H9 (cell line): Measurements from ENCODE around the gene THSD4. TPM values are rescaled to one million over a fixed set of nuclear protein-coding genes. Genes with fewer than 3 reads are reported as not detected.

Experiments used
- DNase-seq: peaks from one replicate; pipeline ENCODE4 v3.0.0-alpha.2; 2017
- H2AFZ ChIP-seq: one replicate; pipeline ENCODE4 v1.6.1; 2013; ENCODE audit warnings: mild to moderate bottlenecking, low read length, control low read depth, moderate library complexity
- H2AK5ac ChIP-seq: 2 replicates; pipeline ENCODE4 v1.6.1; 2013; ENCODE audit warnings: low read length, control low read depth, mixed read lengths; ENCODE audit not compliant: insufficient read length
- H2BK120ac ChIP-seq: one replicate; pipeline ENCODE4 v1.6.1; 2013; ENCODE audit warnings: low read depth, mild to moderate bottlenecking, low read length, control low read depth, inconsistent platforms; ENCODE audit not compliant: poor library complexity, severe bottlenecking
- H2BK12ac ChIP-seq: 2 replicates; pipeline ENCODE4 v1.6.1; 2013; ENCODE audit warnings: low read length, control low read depth, mixed read lengths, low read depth; ENCODE audit not compliant: insufficient read length
- H2BK15ac ChIP-seq: 2 replicates; pipeline ENCODE4 v1.6.1; 2013; ENCODE audit warnings: low read depth, low read length, control low read depth
- H2BK20ac ChIP-seq: one replicate; pipeline ENCODE4 v1.6.1; 2013; ENCODE audit warnings: low read depth, mild to moderate bottlenecking, low read length, control low read depth, inconsistent platforms; ENCODE audit not compliant: poor library complexity, severe bottlenecking
- H2BK5ac ChIP-seq: 2 replicates; pipeline ENCODE4 v1.6.1; 2013; ENCODE audit warnings: low read length, control low read depth, mixed read lengths; ENCODE audit not compliant: insufficient read length
- H3K14ac ChIP-seq: 2 replicates; pipeline ENCODE4 v1.6.1; 2013; ENCODE audit warnings: low read length, control low read depth; ENCODE audit not compliant: insufficient read depth
- H3K18ac ChIP-seq: 2 replicates; pipeline ENCODE4 v1.6.1; 2013; ENCODE audit warnings: low read depth, mild to moderate bottlenecking, mixed read lengths, low read length, control low read depth; ENCODE audit not compliant: insufficient read length
- H3K23ac ChIP-seq: 2 replicates; pipeline ENCODE4 v1.6.1; 2013; ENCODE audit warnings: low read length, control low read depth, mixed read lengths, low read depth; ENCODE audit not compliant: insufficient read length
- H3K23me2 ChIP-seq: 2 replicates; pipeline ENCODE4 v1.6.1; 2013; ENCODE audit warnings: low read depth, mild to moderate bottlenecking, mixed read lengths, low read length, control low read depth; ENCODE audit not compliant: insufficient read length, poor library complexity, severe bottlenecking
- H3K27ac ChIP-seq: 2 replicates; pipeline ENCODE4 v1.5.1; 2013; ENCODE audit warnings: low read length, control low read depth, mixed read lengths, low read depth; ENCODE audit not compliant: insufficient read length
- H3K27me3 ChIP-seq: 2 replicates; pipeline ENCODE4 v1.6.1; 2013; ENCODE audit warnings: low read length, control low read depth, inconsistent platforms; ENCODE audit not compliant: insufficient read depth
- H3K4ac ChIP-seq: 2 replicates; pipeline ENCODE4 v1.6.1; 2013; ENCODE audit warnings: low read depth, mild to moderate bottlenecking, control low read depth, inconsistent platforms, low read length, moderate library complexity
- H3K4me1 ChIP-seq: 2 replicates; pipeline ENCODE4 v1.6.1; 2013; ENCODE audit warnings: low read length, control low read depth, inconsistent platforms; ENCODE audit not compliant: insufficient read depth
- H3K4me2 ChIP-seq: 2 replicates; pipeline ENCODE4 v1.6.1; 2013; ENCODE audit warnings: low read length, control low read depth, mixed read lengths; ENCODE audit not compliant: insufficient read length, insufficient read depth
- H3K56ac ChIP-seq: 2 replicates; pipeline ENCODE4 v1.6.1; 2013; ENCODE audit warnings: low read depth, mild to moderate bottlenecking, mixed read lengths, low read length, control low read depth; ENCODE audit not compliant: insufficient read length
- H3K79me1 ChIP-seq: 2 replicates; pipeline ENCODE4 v1.6.1; 2013; ENCODE audit warnings: low read depth, mild to moderate bottlenecking, moderate library complexity, low read length, control low read depth, inconsistent platforms; ENCODE audit not compliant: insufficient read depth, poor library complexity, severe bottlenecking
- H3K79me2 ChIP-seq: 2 replicates; pipeline ENCODE4 v1.6.1; 2013; ENCODE audit warnings: low read length, control low read depth, inconsistent platforms; ENCODE audit not compliant: insufficient read depth
- H3K9ac ChIP-seq: 2 replicates; pipeline ENCODE4 v1.6.1; 2013; ENCODE audit warnings: low read length, control low read depth, mixed read lengths; ENCODE audit not compliant: insufficient read length; ENCODE audit errors: extremely low read depth
- H3K9me3 ChIP-seq: one replicate; pipeline ENCODE4 v1.6.1; 2013; ENCODE audit warnings: low read depth, low read length, inconsistent platforms; ENCODE audit not compliant: control insufficient read depth
- H3T11ph ChIP-seq: one replicate; pipeline ENCODE4 v1.6.1; 2013; ENCODE audit warnings: mild to moderate bottlenecking, low read length, control low read depth, inconsistent platforms
- H4K20me1 ChIP-seq: one replicate; pipeline ENCODE4 v1.6.1; 2013; ENCODE audit not compliant: control insufficient read depth, insufficient read length, insufficient read depth
- H4K5ac ChIP-seq: 2 replicates; pipeline ENCODE4 v1.6.1; 2013; ENCODE audit warnings: low read depth, mild to moderate bottlenecking, mixed read lengths, low read length, control low read depth; ENCODE audit not compliant: insufficient read length
- H4K8ac ChIP-seq: replicated peaks from 2 replicates; pipeline ENCODE4 v1.6.1; 2013; ENCODE audit warnings: low read length, control low read depth, mixed read lengths, low read depth; ENCODE audit not compliant: insufficient read length
- H4K91ac ChIP-seq: 2 replicates; pipeline ENCODE4 v1.6.1; 2013; ENCODE audit warnings: low read depth, mild to moderate bottlenecking, moderate library complexity, mixed read lengths, low read length, control low read depth; ENCODE audit not compliant: insufficient read length
- H3K27ac Mint-ChIP-seq, 3 experiments: 2 replicates in 2 of 3; 3 replicates in 1 of 3; pipeline ENCODE4 v1.8.0; 2020 to 2021; ENCODE audit warnings: mixed read lengths in 3 of 3, mild to moderate bottlenecking in 1 of 3, moderate library complexity in 1 of 3
- H3K27me3 Mint-ChIP-seq: 2 replicates; pipeline ENCODE4 v1.8.0; 2021; ENCODE audit warnings: low read depth, mild to moderate bottlenecking, moderate library complexity, mixed read lengths
- H3K36me3 Mint-ChIP-seq, 3 experiments: 2 replicates in 2 of 3; 3 replicates in 1 of 3; pipeline ENCODE4 v1.8.0; 2020 to 2021; ENCODE audit warnings: low read depth in 3 of 3, mixed read lengths in 3 of 3; ENCODE audit not compliant: insufficient read depth in 1 of 3
- H3K4me1 Mint-ChIP-seq, 2 experiments: 2 replicates each; pipeline ENCODE4 v1.8.0; 2020; ENCODE audit warnings: mixed read lengths in 2 of 2
- H3K4me3 Mint-ChIP-seq, 2 experiments: 2 replicates in 1 of 2; 3 replicates in 1 of 2; pipeline ENCODE4 v1.8.0; 2020 to 2021; ENCODE audit warnings: mild to moderate bottlenecking in 2 of 2, mixed read lengths in 2 of 2, moderate library complexity in 1 of 2
- H3K9me3 Mint-ChIP-seq, 2 experiments: 2 replicates in 1 of 2; 3 replicates in 1 of 2; pipeline ENCODE4 v1.8.0; 2020; ENCODE audit warnings: mild to moderate bottlenecking in 2 of 2, mixed read lengths in 2 of 2, moderate library complexity in 1 of 2
- CTCF ChIP-seq: fragments of 200-600 bp; sonication (generic); conservative IDR thresholded peaks from 3 replicates; pipeline ENCODE4 v1.8.0; 2021; ENCODE audit warnings: antibody characterized with exemption, mild to moderate bottlenecking
- WGBS: extraction: QIAGEN DNeasy Blood & Tissue Kit; methylation state at CpG from one replicate; pipeline ENCODE4 v1.1.7; 2013; ENCODE audit warnings: missing lambda C conversion rate, low lambda C conversion rate, mixed read lengths; ENCODE audit not compliant: insufficient read length; ENCODE audit errors: extremely low coverage; 5-methylcytosine and 5-hydroxymethylcytosine counted together
- total RNA-seq: library from RNA; stranded (reverse); gene quantifications from 2 replicates; pipeline ENCODE4 v1.2.1, GENCODE V29; 2021

Gene THSD4
- total RNA-seq, 1 experiment from 2014 or later, result 5.5 TPM

- Histone ChIP-seq H2BK5ac (no peak overlapping the region), H3K9me3 (no peaks in the 10 kb centered on the region), H2BK20ac (no peak overlapping the region), H2BK15ac (no peak overlapping the region), H3K23me2 (no peaks in the 10 kb centered on the region), H3K79me1 (no peaks in the 10 kb centered on the region), H3K18ac (no peak overlapping the region), H3K56ac (no peak overlapping the region), H3K14ac (no peak overlapping the region), H3K4me1 (no peaks in the 10 kb centered on the region), H3T11ph (no peak overlapping the region), H3K23ac (no peak overlapping the region), H4K20me1 (no peaks in the 10 kb centered on the region), H3K27me3 (no peaks in the 10 kb centered on the region), H3K4me2 (no peak overlapping the region), H2BK12ac (no peak overlapping the region), H4K91ac (no peak overlapping the region), H3K27ac (no peak overlapping the region), H4K5ac (no peak overlapping the region), H2AK5ac (no peak overlapping the region), H2AFZ (no peak overlapping the region), H2BK120ac (no peak overlapping the region), H4K8ac (no peak overlapping the region), H3K9ac (no peak overlapping the region), H3K79me2 (no peaks in the 10 kb centered on the region), H3K4ac (no peak overlapping the region)
- no CpG with 5 or more reads among the region's 1 CpG for WGBS
- peaks cover 7 to 14% of the 10 kb centered on the region in 2 experiments for H3K9me3 Mint-ChIP-seq
- H3K27me3 Mint-ChIP-seq, result no peaks in the 10 kb centered on the region
- H3K27ac Mint-ChIP-seq, result no peak overlapping the region
- H3K36me3 Mint-ChIP-seq, result peaks cover 12 to 19% (median 12%) of the 10 kb centered on the region in 3 experiments; a peak in 6 of 7 replicates
- no peak for TF ChIP-seq CTCF
- H3K4me1 Mint-ChIP-seq, result no peaks in the 10 kb centered on the region
- no peak for DNase-seq
- no peak overlapping the region; a peak in 1 of 5 replicates for H3K4me3 Mint-ChIP-seq
Measured at GRCh38 chr15:71760852-71761251, 645.6 kb downstream of the THSD4 start.
